A549 (cell line): Measurements from ENCODE around the gene MUC2. TPM values are rescaled to one million over a fixed set of nuclear protein-coding genes. Genes with fewer than 3 reads are reported as not detected.

Experiments used
- ATAC-seq, 2 experiments: fragments of 200-7000 bp in 1 of 2; fragments of >200 bp in 1 of 2; cut with Nextera tagmentation in 1 of 2; cut with Tn5 transposase in 1 of 2; 3 replicates each; pipeline versions ENCODE4 v1.8.0 to v1.9.1; 2018 to 2020; ENCODE audit warnings: mild to moderate bottlenecking in 1 of 2, moderate library complexity in 1 of 2
- CTCF ChIA-PET: fragments of 300-600 bp; sonication (Branson Sonifier 250); formaldehyde crosslinking; extraction: SDS; loops from one replicate; lab custom pipeline; 2021; ENCODE audit warnings: antibody characterized with exemption, inconsistent platforms; lab: Yijun Ruan, JAX
- POLR2A ChIA-PET: fragments of 350-600 bp; formaldehyde crosslinking; extraction: SDS; loops from one replicate; lab custom pipeline; 2021; ENCODE audit warnings: antibody characterized with exemption, inconsistent platforms; lab: Yijun Ruan, JAX
- DNase-seq, 2 experiments: peaks; one replicate each; pipeline versions ENCODE4 v3.0.0 to v3.0.0-alpha.2; 2011 to 2016; ENCODE audit warnings: low read depth in 1 of 2, low spot score in 1 of 2
- FAIRE-seq: peaks from 2 replicates; lab custom pipeline; 2011; peaks lifted over from hg19 to GRCh38; lab: Jason Lieb, UNC
- H3K27ac ChIP-seq, 2 experiments: fragments of >200 bp; sonication (Bioruptor Twin); formaldehyde crosslinking; 3 replicates each; pipeline ENCODE4 v1.5.1; 2016 to 2017
- H3K4me1 ChIP-seq: fragments of >200 bp; sonication (Bioruptor Twin); formaldehyde crosslinking; 3 replicates; pipeline ENCODE4 v1.6.1; 2016
- H3K4me2 ChIP-seq: fragments of >200 bp; sonication (Bioruptor Twin); formaldehyde crosslinking; 3 replicates; pipeline ENCODE4 v1.6.1; 2016
- H3K4me3 ChIP-seq: fragments of >200 bp; sonication (Bioruptor Twin); formaldehyde crosslinking; 3 replicates; pipeline ENCODE4 v1.5.1; 2016
- H3K9me3 ChIP-seq: fragments of >200 bp; sonication (Bioruptor Twin); formaldehyde crosslinking; 3 replicates; pipeline ENCODE4 v1.6.1; 2016
- BCL3 ChIP-seq: fragments of >200 bp; sonication (Bioruptor Twin); formaldehyde crosslinking; IDR thresholded peaks from 3 replicates; pipeline ENCODE4 v1.6.1; 2016
- CBX2 ChIP-seq: fragments of 200-600 bp; sonication (generic); IDR thresholded peaks from 2 replicates; pipeline ENCODE4 v1.6.1; 2016; ENCODE audit warnings: low read depth, mild to moderate bottlenecking, borderline replicate concordance
- CHD4 ChIP-seq: fragments of 200-600 bp; sonication (generic); IDR thresholded peaks from 2 replicates; pipeline ENCODE4 v1.6.1; 2016; ENCODE audit warnings: antibody characterized with exemption, mild to moderate bottlenecking, borderline replicate concordance
- EHF ChIP-seq: fragments of 250-450 bp; sonication (Bioruptor Pico); IDR thresholded peaks from 2 replicates; pipeline ENCODE4 v1.5.0; 2020; ENCODE audit warnings: mild to moderate bottlenecking
- EHMT2 ChIP-seq: fragments of 200-600 bp; sonication (generic); IDR thresholded peaks from 2 replicates; pipeline ENCODE4 v1.6.1; 2016; ENCODE audit warnings: antibody characterized with exemption, low read depth, mild to moderate bottlenecking, moderate library complexity
- FOSB ChIP-seq: fragments of 250-450 bp; sonication (Bioruptor Pico); IDR thresholded peaks from 2 replicates; pipeline ENCODE4 v1.5.0; 2020; ENCODE audit warnings: mild to moderate bottlenecking, moderate library complexity
- FOSL2 ChIP-seq, 2 experiments: fragments of 450-650 bp in 1 of 2; fragments of >200 bp in 1 of 2; sonication (Bioruptor Twin) in 1 of 2; formaldehyde crosslinking; IDR thresholded peaks; 2 replicates each; pipeline versions ENCODE4 v1.5.0 to v1.6.1; 2016 to 2020; ENCODE audit warnings: mild to moderate bottlenecking in 1 of 2, moderate library complexity in 1 of 2
- FOXS1 ChIP-seq: fragments of 250-450 bp; sonication (Bioruptor Pico); IDR thresholded peaks from 2 replicates; pipeline ENCODE4 v1.5.0; 2020; ENCODE audit warnings: mild to moderate bottlenecking, moderate library complexity
- GATA3 ChIP-seq: IDR thresholded peaks from 2 replicates; pipeline ENCODE4 v1.6.1; 2012; ENCODE audit warnings: borderline replicate concordance
- HEYL ChIP-seq: fragments of 250-450 bp; sonication (Bioruptor Pico); IDR thresholded peaks from 2 replicates; pipeline ENCODE4 v1.8.0; 2021; ENCODE audit warnings: mild to moderate bottlenecking, moderate library complexity
- HOXB13 ChIP-seq: fragments of 250-450 bp; sonication (Bioruptor Pico); IDR thresholded peaks from 2 replicates; pipeline ENCODE4 v1.5.0; 2020; ENCODE audit warnings: low read depth, mild to moderate bottlenecking, moderate library complexity
- JUNB ChIP-seq: fragments of >200 bp; sonication (Bioruptor Twin); formaldehyde crosslinking; IDR thresholded peaks from 2 replicates; pipeline ENCODE4 v1.6.1; 2016
- KDM1A ChIP-seq: fragments of 200-600 bp; sonication (generic); IDR thresholded peaks from 2 replicates; pipeline ENCODE4 v1.6.1; 2016; ENCODE audit warnings: low read depth, mild to moderate bottlenecking
- MAFK ChIP-seq: fragments of 450-650 bp; IDR thresholded peaks from 2 replicates; pipeline ENCODE4 v1.6.1; 2014; ENCODE audit not compliant: partially characterized antibody
- MAZ ChIP-seq: fragments of 150-350 bp; IDR thresholded peaks from 2 replicates; pipeline ENCODE4 v1.6.1; 2014; ENCODE audit warnings: antibody characterized with exemption, low read depth, low read length, borderline replicate concordance
- NPAS2 ChIP-seq: fragments of 250-450 bp; sonication (Bioruptor Pico); IDR thresholded peaks from 2 replicates; pipeline ENCODE4 v1.8.0; 2022; ENCODE audit warnings: mild to moderate bottlenecking, moderate library complexity, borderline replicate concordance
- NR3C1 ChIP-seq: fragments of >200 bp; sonication (Bioruptor Twin); formaldehyde crosslinking; IDR thresholded peaks from 3 replicates; pipeline ENCODE4 v1.6.1; 2017
- RAD21 ChIP-seq, 2 experiments: fragments of >200 bp in 1 of 2; sonication (Bioruptor Twin) in 1 of 2; formaldehyde crosslinking in 1 of 2; IDR thresholded peaks in 1 of 2; conservative IDR thresholded peaks in 1 of 2; 2 replicates in 1 of 2; 3 replicates in 1 of 2; pipeline ENCODE4 v1.6.1; 2012 to 2018; ENCODE audit warnings: inconsistent platforms in 1 of 2
- SMC3 ChIP-seq: fragments of >200 bp; sonication (Bioruptor Twin); formaldehyde crosslinking; IDR thresholded peaks from 3 replicates; pipeline ENCODE4 v1.6.1; 2018; ENCODE audit warnings: inconsistent platforms
- SREBF2 ChIP-seq: fragments of 450-650 bp; IDR thresholded peaks from 2 replicates; pipeline ENCODE4 v1.6.1; 2014; ENCODE audit warnings: mild to moderate bottlenecking, moderate library complexity
- ZFP36 ChIP-seq: fragments of 450-650 bp; IDR thresholded peaks from 2 replicates; pipeline ENCODE4 v1.6.1; 2014; ENCODE audit warnings: borderline replicate concordance; ENCODE audit not compliant: partially characterized antibody
- ZNF302 ChIP-seq: fragments of 250-450 bp; sonication (Bioruptor Pico); IDR thresholded peaks from 2 replicates; pipeline ENCODE4 v1.9.0; 2021; ENCODE audit warnings: inconsistent platforms, mild to moderate bottlenecking, moderate library complexity
- WGBS: methylation state at CpG from one replicate; pipeline ENCODE4 v1.1.6; 2017; ENCODE audit errors: missing lambda C conversion rate; 5-methylcytosine and 5-hydroxymethylcytosine counted together
- polyA plus RNA-seq, 4 experiments: library from polyadenylated mRNA; depleted of rRNA in 3 of 4; stranded (reverse); fragments of >200 nt; fragmentation: RNase III in 1 of 4; extraction: RNeasy Plus Mini Kit Qiagen cat#74134 plus additional on column Dnase treatment in 1 of 4; gene quantifications; 2 replicates in 3 of 4; 3 replicates in 1 of 4; pipeline ENCODE4 v1.2.3, GENCODE V29; 2011 to 2017
- TF ChIP-seq, protein P1 (sequence below): fragments of 250-450 bp; sonication (Bioruptor Pico); IDR thresholded peaks from 2 replicates; pipeline ENCODE4 v1.5.0; 2021; ENCODE audit warnings: mild to moderate bottlenecking, moderate library complexity, borderline replicate concordance
- TF ChIP-seq, protein P2 (sequence below): fragments of 200-600 bp; sonication (generic); IDR thresholded peaks from 2 replicates; pipeline ENCODE4 v1.6.1; 2016; ENCODE audit warnings: antibody characterized with exemption, mild to moderate bottlenecking, moderate library complexity

The MUC2 gene
- polyA plus RNA-seq, 2 of the 4 experiments (the other 2 are of a cell fraction), result 0.01 to 0.03 TPM

- no peak for FAIRE-seq
These were observed 40.0 kb upstream of the MUC2 start for GRCh38 chr11:1034456-1035295.

DNA sequence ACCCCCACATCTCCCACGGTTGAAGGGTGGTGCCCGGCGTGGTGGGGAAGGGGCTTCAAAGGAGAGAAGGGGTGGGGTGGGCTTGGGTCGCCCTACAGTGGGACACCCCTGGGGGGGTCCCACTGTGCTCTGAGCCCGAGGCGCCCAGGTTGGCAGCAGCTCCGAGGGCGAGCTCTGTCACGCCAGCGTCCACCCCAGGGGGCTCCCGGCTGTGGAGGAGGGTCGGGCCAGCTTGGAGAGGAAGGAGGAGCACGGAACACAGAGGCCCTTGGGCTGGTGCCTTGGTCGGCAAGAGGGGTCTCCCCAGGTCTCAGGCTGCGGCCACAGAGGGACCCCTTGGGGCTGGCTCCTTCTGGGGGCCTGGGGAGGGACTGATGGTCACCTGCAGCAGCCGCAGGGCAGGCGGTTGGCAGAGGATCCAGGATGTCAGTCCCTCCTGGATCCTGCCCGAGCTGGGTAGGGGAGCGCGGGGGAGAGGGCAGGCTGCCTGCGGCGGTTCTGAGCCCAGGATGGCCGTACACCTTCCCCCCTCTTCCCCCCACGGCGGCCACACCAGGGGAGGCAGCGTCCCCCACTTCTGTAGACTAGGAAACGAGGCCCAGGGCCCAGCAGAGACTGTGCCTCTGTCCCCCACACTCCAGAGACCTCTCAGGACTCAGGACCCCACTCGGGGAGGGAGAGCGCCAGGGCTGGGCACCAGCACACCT, 38.9 kb upstream of the MUC2 start:
- 72% methylated on average over 16 of the region's 29 CpGs for WGBS
- CTCF ChIA-PET, result interaction anchor here (4.0 kb wide), 1 partner anchor 15 kb away, joined by 30 read pairs; no protein-coding TSS in a partner anchor
- no peak for FAIRE-seq
- no peak for DNase-seq
- no peaks in the 10 kb centered on the region for H3K4me1 ChIP-seq
- TF ChIP-seq RAD21 (conservative IDR thresholded peaks at IDR 0.05 in 1 of 2, IDR thresholded peaks at IDR 0.05 in 1 of 2) (no peak), ZFP36 (no peak), KDM1A (no peak), NPAS2 (no peak), FOXS1 (CRISPR knock-in tag) (no peak), SMC3 (no peak)
- TF ChIP-seq, protein P1, sequence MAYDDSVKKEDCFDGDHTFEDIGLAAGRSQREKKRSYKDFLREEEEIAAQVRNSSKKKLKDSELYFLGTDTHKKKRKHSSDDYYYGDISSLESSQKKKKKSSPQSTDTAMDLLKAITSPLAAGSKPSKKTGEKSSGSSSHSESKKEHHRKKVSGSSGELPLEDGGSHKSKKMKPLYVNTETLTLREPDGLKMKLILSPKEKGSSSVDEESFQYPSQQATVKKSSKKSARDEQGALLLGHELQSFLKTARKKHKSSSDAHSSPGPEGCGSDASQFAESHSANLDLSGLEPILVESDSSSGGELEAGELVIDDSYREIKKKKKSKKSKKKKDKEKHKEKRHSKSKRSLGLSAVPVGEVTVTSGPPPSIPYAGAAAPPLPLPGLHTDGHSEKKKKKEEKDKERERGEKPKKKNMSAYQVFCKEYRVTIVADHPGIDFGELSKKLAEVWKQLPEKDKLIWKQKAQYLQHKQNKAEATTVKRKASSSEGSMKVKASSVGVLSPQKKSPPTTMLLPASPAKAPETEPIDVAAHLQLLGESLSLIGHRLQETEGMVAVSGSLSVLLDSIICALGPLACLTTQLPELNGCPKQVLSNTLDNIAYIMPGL (CRISPR knock-in tag), result no peak
- POLR2A ChIA-PET, result no interaction called here
- H3K4me2 ChIP-seq, result no peak overlapping the region
- no peaks in the 10 kb centered on the region for H3K9me3 ChIP-seq
- no peak overlapping the region for H3K27ac ChIP-seq
- no peak overlapping the region for H3K4me3 ChIP-seq
- ATAC-seq, result peak in 1 of 2 experiments; percentile 5; a peak in 2 of 6 replicates

More at GRCh38 chr11:1034456-1035295, 40.0 kb upstream of the MUC2 start:
- 82% methylated on average over 27 of the region's 39 CpGs for WGBS
- no peak for ATAC-seq
- Histone ChIP-seq H3K4me1 (no peaks in the 10 kb centered on the region), H3K4me3 (no peak overlapping the region), H3K27ac (no peak overlapping the region), H3K4me2 (no peak overlapping the region), H3K9me3 (no peaks in the 10 kb centered on the region)
- ChIA-PET CTCF (interaction anchor here (0.6 to 4.0 kb wide), 2 partner anchors 16 to 134 kb away, joined by 3 to 30 read pairs; no protein-coding TSS in a partner anchor), POLR2A (no interaction called here)
- DNase-seq, result no peak
- TF ChIP-seq SREBF2, result no peak
- no peak for TF ChIP-seq NR3C1
- no peak for TF ChIP-seq JUNB
- TF ChIP-seq BCL3, result no peak

- WGBS, result 65% methylated on average over 31 of the region's 42 CpGs
- peak in 1 of 2 experiments; percentile 31; a peak in 3 of 6 replicates for ATAC-seq
- POLR2A ChIA-PET, result no interaction called here
- Histone ChIP-seq H3K9me3 (no peaks in the 10 kb centered on the region), H3K4me1 (peaks cover 2% of the 10 kb centered on the region), H3K27ac (no peak within 1 kb of the TSS), H3K4me2 (no peak within 1 kb of the TSS), H3K4me3 (no peak within 1 kb of the TSS)
- CTCF ChIA-PET, result interaction anchor here (4.0 kb wide), 1 partner anchor 14 kb away, joined by 30 read pairs; no protein-coding TSS in a partner anchor
- no peak for FAIRE-seq
- no peak for DNase-seq
- no peak for TF ChIP-seq ZNF302
- TF ChIP-seq SREBF2, result no peak
- TF ChIP-seq, protein P2, sequence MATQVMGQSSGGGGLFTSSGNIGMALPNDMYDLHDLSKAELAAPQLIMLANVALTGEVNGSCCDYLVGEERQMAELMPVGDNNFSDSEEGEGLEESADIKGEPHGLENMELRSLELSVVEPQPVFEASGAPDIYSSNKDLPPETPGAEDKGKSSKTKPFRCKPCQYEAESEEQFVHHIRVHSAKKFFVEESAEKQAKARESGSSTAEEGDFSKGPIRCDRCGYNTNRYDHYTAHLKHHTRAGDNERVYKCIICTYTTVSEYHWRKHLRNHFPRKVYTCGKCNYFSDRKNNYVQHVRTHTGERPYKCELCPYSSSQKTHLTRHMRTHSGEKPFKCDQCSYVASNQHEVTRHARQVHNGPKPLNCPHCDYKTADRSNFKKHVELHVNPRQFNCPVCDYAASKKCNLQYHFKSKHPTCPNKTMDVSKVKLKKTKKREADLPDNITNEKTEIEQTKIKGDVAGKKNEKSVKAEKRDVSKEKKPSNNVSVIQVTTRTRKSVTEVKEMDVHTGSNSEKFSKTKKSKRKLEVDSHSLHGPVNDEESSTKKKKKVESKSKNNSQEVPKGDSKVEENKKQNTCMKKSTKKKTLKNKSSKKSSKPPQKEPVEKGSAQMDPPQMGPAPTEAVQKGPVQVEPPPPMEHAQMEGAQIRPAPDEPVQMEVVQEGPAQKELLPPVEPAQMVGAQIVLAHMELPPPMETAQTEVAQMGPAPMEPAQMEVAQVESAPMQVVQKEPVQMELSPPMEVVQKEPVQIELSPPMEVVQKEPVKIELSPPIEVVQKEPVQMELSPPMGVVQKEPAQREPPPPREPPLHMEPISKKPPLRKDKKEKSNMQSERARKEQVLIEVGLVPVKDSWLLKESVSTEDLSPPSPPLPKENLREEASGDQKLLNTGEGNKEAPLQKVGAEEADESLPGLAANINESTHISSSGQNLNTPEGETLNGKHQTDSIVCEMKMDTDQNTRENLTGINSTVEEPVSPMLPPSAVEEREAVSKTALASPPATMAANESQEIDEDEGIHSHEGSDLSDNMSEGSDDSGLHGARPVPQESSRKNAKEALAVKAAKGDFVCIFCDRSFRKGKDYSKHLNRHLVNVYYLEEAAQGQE, result no peak
- TF ChIP-seq HEYL, result no peak
- no peak for TF ChIP-seq FOSB (CRISPR knock-in tag)
- no peak for TF ChIP-seq KDM1A
- TF ChIP-seq FOSL2 (IDR thresholded peaks at IDR 0.05), result no peak
- TF ChIP-seq FOSL2 (CRISPR knock-in tag; IDR thresholded peaks at IDR 0.05), result no peak
- TF ChIP-seq EHF (CRISPR knock-in tag), result no peak
- TF ChIP-seq MAZ, result no peak
- no peak for TF ChIP-seq CBX2
- TF ChIP-seq CHD4, result no peak
- no peak for TF ChIP-seq HOXB13 (CRISPR knock-in tag)
- no peak for TF ChIP-seq GATA3
- no peak for TF ChIP-seq EHMT2
- TF ChIP-seq MAFK, result no peak
These were observed 38.3 kb upstream of the MUC2 start, which contains the start of gene MUC6 for GRCh38 chr11:1036303-1036923. Gene MUC6 (minus strand): TSS chr11:1036718. CDS start chr11:1036655, 63 bp downstream.
